Coronary artery (tissue), 2 donors: ENCODE results near the gene PKNOX2.

Source experiments
- DNase-seq: peaks from one replicate; pipeline ENCODE4 v3.0.0-alpha.2; 2017; ENCODE audit warnings: low spot score
- H3K27ac ChIP-seq, 2 donors: fragments of 200-600 bp; sonication (generic); one replicate each; pipeline ENCODE4 v1.5.1; 2016 to 2019
- H3K4me3 ChIP-seq: fragments of 200-600 bp; sonication (generic); 2 replicates; pipeline ENCODE4 v1.5.1; 2016; ENCODE audit warnings: mild to moderate bottlenecking, moderate library complexity
- CTCF ChIP-seq: fragments of 200-600 bp; sonication (generic); IDR thresholded peaks from one replicate; pipeline ENCODE4 v1.5.1; 2019; ENCODE audit warnings: antibody characterized with exemption

Gene PKNOX2

GRCh38 chr11:125364121-125364826 lies 199.7 kb downstream of the PKNOX2 start:
- no peak for DNase-seq
- no peak overlapping the region for H3K27ac ChIP-seq
- no peak for TF ChIP-seq CTCF

GRCh38 chr11:125365196-125365931 lies 200.8 kb downstream of the PKNOX2 start:
- Histone ChIP-seq H3K27ac (no peak overlapping the region), H3K4me3 (no peak overlapping the region)
- no peak for DNase-seq
- TF ChIP-seq CTCF = no peak

More at GRCh38 chr11:125364121-125364826, 199.7 kb downstream of the PKNOX2 start:
- no peak overlapping the region for H3K4me3 ChIP-seq

- H3K4me3 ChIP-seq = no peak overlapping the region
- no peak overlapping the region for H3K27ac ChIP-seq
- TF ChIP-seq CTCF = no peak
- no peak for DNase-seq
These were observed 203.2 kb downstream of the PKNOX2 start for GRCh38 chr11:125367710-125368109.

GRCh38 chr11:125368757-125369156 lies 204.2 kb downstream of the PKNOX2 start:
- no peak overlapping the region for H3K4me3 ChIP-seq
- no peak for TF ChIP-seq CTCF
- H3K27ac ChIP-seq = no peak overlapping the region
- DNase-seq = no peak

- Histone ChIP-seq H3K4me3 (no peak overlapping the region), H3K27ac (no peak overlapping the region)
- DNase-seq = no peak
- no peak for TF ChIP-seq CTCF
These were observed 205.3 kb downstream of the PKNOX2 start for GRCh38 chr11:125369808-125370207.

GRCh38 chr11:125370561-125371389 lies 206.2 kb downstream of the PKNOX2 start:
- no peak for TF ChIP-seq CTCF
- Histone ChIP-seq H3K27ac (no peak overlapping the region), H3K4me3 (no peak overlapping the region)
- DNase-seq = no peak
